Naive thymus-derived CD4-positive, alpha-beta T cell (primary cell): ENCODE data around the gene KSR1. TPM values are rescaled to one million over a fixed set of nuclear protein-coding genes. Genes with fewer than 3 reads are reported as not detected.

Source experiments
- ATAC-seq: fragments of 150-1000 bp; cut with Tn5 transposase; 2 replicates; pipeline ENCODE4 v1.10.0; 2021; ENCODE audit warnings: mild to moderate bottlenecking, moderate library complexity
- CTCF ChIA-PET: fragments of 350-600 bp; sonication (Branson Sonifier 250); formaldehyde crosslinking; loops from one replicate; lab custom pipeline; 2021; ENCODE audit warnings: antibody characterized with exemption; lab: Charles Lee
- POLR2A ChIA-PET: fragments of 350-600 bp; sonication (Branson Sonifier 250); formaldehyde crosslinking; loops from one replicate; lab custom pipeline; 2021; ENCODE audit warnings: antibody characterized with exemption, inconsistent platforms; lab: Charles Lee
- DNase-seq, 9 donors: peaks; one replicate each; pipeline versions ENCODE4 v3.0.0 to v3.0.0-alpha.2; 2020 to 2022; ENCODE audit warnings: mixed read lengths in 1 of 9
- H3K27ac ChIP-seq: one replicate; pipeline ENCODE4 v1.7.0; 2013; ENCODE audit warnings: mild to moderate bottlenecking, low read depth, low read length, moderate library complexity
- H3K27me3 ChIP-seq, 2 donors: one replicate each; pipeline ENCODE4 v1.7.0; 2013; ENCODE audit warnings: low read length in 2 of 2, mild to moderate bottlenecking in 2 of 2, moderate library complexity in 2 of 2; ENCODE audit not compliant: control insufficient read depth in 2 of 2, insufficient read depth in 2 of 2
- H3K36me3 ChIP-seq, 3 experiments: 1 replicate in 2 of 3; 2 replicates in 1 of 3; pipeline ENCODE4 v1.7.0; 2013; ENCODE audit warnings: low read length in 3 of 3, mild to moderate bottlenecking in 3 of 3, moderate library complexity in 1 of 3; ENCODE audit not compliant: insufficient read depth in 3 of 3, control insufficient read depth in 2 of 3
- H3K4me1 ChIP-seq, 2 donors: one replicate each; pipeline ENCODE4 v1.7.0; 2013; ENCODE audit warnings: low read length in 2 of 2, mild to moderate bottlenecking in 2 of 2, moderate library complexity in 1 of 2; ENCODE audit not compliant: control insufficient read depth in 2 of 2, insufficient read depth in 2 of 2
- H3K4me3 ChIP-seq: 2 replicates; pipeline ENCODE4 v1.7.0; 2013; ENCODE audit warnings: mild to moderate bottlenecking, low read length
- H3K9me3 ChIP-seq, 3 experiments: 1 replicate in 2 of 3; 2 replicates in 1 of 3; pipeline ENCODE4 v1.7.0; 2013; ENCODE audit warnings: low read length in 3 of 3; ENCODE audit not compliant: control insufficient read depth in 2 of 3
- H3K27ac Mint-ChIP-seq, 9 donors: one replicate each; pipeline ENCODE4 v1.8.0; 2020 to 2022; ENCODE audit warnings: mixed read lengths in 9 of 9, mild to moderate bottlenecking in 8 of 9, moderate library complexity in 5 of 9, inconsistent platforms in 2 of 9
- H3K27me3 Mint-ChIP-seq, 5 donors: one replicate each; pipeline ENCODE4 v1.8.0; 2021 to 2022; ENCODE audit warnings: mixed read lengths in 5 of 5, mild to moderate bottlenecking in 1 of 5
- H3K36me3 Mint-ChIP-seq, 5 donors: one replicate each; pipeline ENCODE4 v1.8.0; 2020 to 2022; ENCODE audit warnings: mixed read lengths in 5 of 5, mild to moderate bottlenecking in 3 of 5, inconsistent platforms in 1 of 5
- H3K4me1 Mint-ChIP-seq, 7 donors: one replicate each; pipeline ENCODE4 v1.8.0; 2020 to 2022; ENCODE audit warnings: mixed read lengths in 7 of 7, mild to moderate bottlenecking in 3 of 7, inconsistent platforms in 1 of 7
- H3K4me3 Mint-ChIP-seq, 10 donors: one replicate each; pipeline ENCODE4 v1.8.0; 2020 to 2022; ENCODE audit warnings: mild to moderate bottlenecking in 10 of 10, mixed read lengths in 10 of 10, moderate library complexity in 6 of 10, inconsistent platforms in 2 of 10
- H3K9me3 Mint-ChIP-seq, 11 donors: one replicate each; pipeline ENCODE4 v1.8.0; 2020 to 2022; ENCODE audit warnings: mixed read lengths in 11 of 11, mild to moderate bottlenecking in 4 of 11, inconsistent platforms in 1 of 11, moderate library complexity in 1 of 11
- intact Hi-C, 2 donors: fragments of 100-400 bp; cut with micrococcal nuclease; formaldehyde crosslinking; loops; one replicate each; pipeline ENCODE4 v1.15.1; 2023
- polyA plus RNA-seq, 2 donors: library from polyadenylated mRNA; unstranded; fragments of 300-500 nt; fragmentation: Illumina TruSeq; gene quantifications; one replicate each; pipeline ENCODE4 v1.2.3, GENCODE V29; 2021
- total RNA-seq, 6 experiments: library from RNA in 5 of 6; stranded (reverse) in 5 of 6; gene quantifications; 1 replicate in 5 of 6; 2 replicates in 1 of 6; pipeline ENCODE4 v1.2.3 and lab custom pipeline; 2021 to 2026

Gene KSR1
- total and polyA plus RNA-seq, 7 experiments from 2014 or later = 0.52 to 96.4 (median 23.3) TPM

- DNase-seq = no peak
- Mint-ChIP-seq H3K36me3 (no peaks in the 10 kb centered on the region), H3K9me3 (no peaks in the 10 kb centered on the region), H3K4me1 (peaks cover 0 to 49% (median 0%) of the 10 kb centered on the region in 7 donors), H3K27me3 (no peaks in the 10 kb centered on the region), H3K27ac (no peak overlapping the region), H3K4me3 (no peak overlapping the region)
- no peaks in the 10 kb centered on the region for H3K9me3 ChIP-seq
- H3K4me1 ChIP-seq = no peaks in the 10 kb centered on the region
- no peak for ATAC-seq
- H3K27ac ChIP-seq = no peak overlapping the region
- H3K36me3 ChIP-seq = no peaks in the 10 kb centered on the region
- POLR2A ChIA-PET = no interaction called here
- no peaks in the 10 kb centered on the region for H3K27me3 ChIP-seq
- H3K4me3 ChIP-seq = no peak overlapping the region
- intact Hi-C loops = no loop called here
- CTCF ChIA-PET = no interaction called here
These were observed 57.6 kb downstream of the KSR1 start for GRCh38 chr17:27513849-27514248.

DNA sequence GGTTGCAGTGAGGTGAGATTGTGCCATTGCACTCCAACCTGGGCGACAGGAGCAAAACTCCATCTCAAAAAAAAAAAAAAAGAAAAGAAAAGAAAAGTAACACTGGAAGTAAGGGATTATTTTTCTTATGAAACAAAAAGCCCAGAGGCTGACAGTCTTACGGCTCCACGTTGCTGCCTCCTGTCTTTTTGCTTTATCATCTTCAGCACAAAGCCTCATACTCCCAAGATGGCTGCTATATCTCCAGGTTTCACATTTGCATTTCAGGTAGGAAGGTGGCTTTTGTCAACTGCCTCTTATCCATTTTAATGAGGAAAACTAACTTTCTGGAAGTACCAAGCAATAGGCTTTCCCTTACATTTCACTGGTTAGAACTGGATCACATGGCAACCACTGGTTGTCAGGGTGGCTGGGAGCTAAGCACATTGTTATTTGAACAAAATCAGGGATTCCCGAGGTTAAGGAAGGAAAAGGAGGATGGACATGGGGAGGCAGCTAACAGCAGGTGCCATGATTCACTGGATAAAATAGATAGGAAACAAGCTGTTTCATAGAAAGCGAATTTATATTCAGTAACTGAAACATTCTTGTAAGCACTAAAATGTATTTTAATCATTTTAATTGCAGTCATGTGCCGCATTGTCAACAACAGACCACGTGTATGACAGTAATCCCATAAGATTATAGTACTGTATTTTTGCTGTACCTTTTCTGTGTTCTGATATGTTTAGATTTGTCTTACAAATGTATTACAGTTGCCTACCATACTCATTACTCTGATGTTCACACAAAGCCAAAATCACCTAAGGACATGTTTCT is 58.6 kb downstream of the KSR1 start:
- intact Hi-C loops = no loop called here
- H3K9me3 Mint-ChIP-seq = no peaks in the 10 kb centered on the region
- Histone ChIP-seq H3K27ac (no peak overlapping the region), H3K4me1 (no peaks in the 10 kb centered on the region), H3K36me3 (no peaks in the 10 kb centered on the region), H3K4me3 (no peak overlapping the region), H3K9me3 (no peaks in the 10 kb centered on the region), H3K27me3 (no peaks in the 10 kb centered on the region)
- no peak for ATAC-seq
- DNase-seq = no peak
- H3K4me3 Mint-ChIP-seq = no peak overlapping the region
- H3K27ac Mint-ChIP-seq = no peak overlapping the region
- H3K27me3 Mint-ChIP-seq = no peaks in the 10 kb centered on the region
- no peaks in the 10 kb centered on the region for H3K36me3 Mint-ChIP-seq
- CTCF ChIA-PET = no interaction called here
- peaks cover 0 to 57% (median 0%) of the 10 kb centered on the region in 7 donors for H3K4me1 Mint-ChIP-seq
- POLR2A ChIA-PET = no interaction called here

DNA sequence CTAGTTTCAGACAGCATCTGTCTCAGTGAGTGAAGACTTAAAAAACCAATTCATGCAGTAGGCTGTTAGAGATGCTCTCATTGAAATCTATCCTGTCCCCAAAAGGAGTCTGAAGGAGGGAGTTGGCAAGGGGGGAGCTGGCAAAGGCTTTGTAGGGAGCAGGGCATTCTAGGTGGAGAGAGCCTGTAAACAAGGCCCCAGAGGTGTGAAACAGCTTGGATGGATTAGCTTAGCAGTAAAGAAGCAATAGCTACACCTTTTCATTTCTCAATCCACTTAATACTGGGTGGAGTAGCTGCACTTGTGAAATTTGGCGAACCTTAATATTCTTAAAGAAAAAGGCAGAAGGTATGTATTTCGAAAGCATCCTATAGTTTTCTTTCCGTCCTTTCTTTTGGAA is 61.8 kb downstream of the KSR1 start:
- Mint-ChIP-seq H3K36me3 (no peaks in the 10 kb centered on the region), H3K4me1 (peaks cover 0 to 65% (median 0%) of the 10 kb centered on the region in 7 donors), H3K9me3 (no peaks in the 10 kb centered on the region), H3K27ac (no peak overlapping the region), H3K4me3 (no peak overlapping the region), H3K27me3 (no peaks in the 10 kb centered on the region)
- no peak for DNase-seq
- ChIA-PET POLR2A (no interaction called here), CTCF (no interaction called here)
- Histone ChIP-seq H3K4me3 (no peak overlapping the region), H3K36me3 (no peaks in the 10 kb centered on the region), H3K4me1 (no peaks in the 10 kb centered on the region), H3K27ac (no peak overlapping the region), H3K27me3 (no peaks in the 10 kb centered on the region), H3K9me3 (no peaks in the 10 kb centered on the region)
- no peak for ATAC-seq
- intact Hi-C loops = no loop called here

- no peaks in the 10 kb centered on the region for H3K27me3 Mint-ChIP-seq
- H3K9me3 Mint-ChIP-seq = no peaks in the 10 kb centered on the region
- no peaks in the 10 kb centered on the region for H3K27me3 ChIP-seq
- H3K36me3 ChIP-seq = no peaks in the 10 kb centered on the region
- H3K4me3 ChIP-seq = no peak overlapping the region
- CTCF ChIA-PET = no interaction called here
- POLR2A ChIA-PET = no interaction called here
- intact Hi-C loops = no loop called here
- H3K36me3 Mint-ChIP-seq = peaks cover 0 to 3% (median 0%) of the 10 kb centered on the region in 5 donors
- no peak overlapping the region for H3K27ac Mint-ChIP-seq
- no peak for ATAC-seq
- no peaks in the 10 kb centered on the region for H3K9me3 ChIP-seq
- H3K4me1 ChIP-seq = no peaks in the 10 kb centered on the region
- no peak overlapping the region for H3K4me3 Mint-ChIP-seq
- peaks cover 0 to 67% (median 2%) of the 10 kb centered on the region in 7 donors for H3K4me1 Mint-ChIP-seq
- no peak overlapping the region for H3K27ac ChIP-seq
- no peak for DNase-seq
These were observed 62.6 kb downstream of the KSR1 start for GRCh38 chr17:27518545-27519521.

DNA sequence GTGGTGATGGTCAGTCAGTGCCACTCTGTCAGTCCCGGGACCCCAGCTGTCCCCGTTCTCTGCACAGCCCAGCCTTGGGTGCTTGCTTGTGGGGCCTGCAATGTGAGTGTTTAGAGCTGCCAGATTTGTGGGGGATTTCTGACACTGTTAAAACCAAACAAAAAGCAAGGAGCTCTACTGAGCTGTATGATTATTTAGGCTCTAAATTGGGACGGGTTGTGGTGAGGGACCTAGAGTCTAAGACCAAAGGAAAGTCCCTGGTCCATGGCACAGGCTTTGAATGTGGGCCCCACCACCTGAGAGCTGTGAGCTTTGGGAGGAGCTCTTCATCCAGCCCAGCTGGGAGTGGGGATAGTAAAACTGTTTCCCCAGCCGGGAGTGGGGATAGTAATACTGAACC is 63.3 kb downstream of the KSR1 start:
- Histone ChIP-seq H3K4me1 (no peaks in the 10 kb centered on the region), H3K36me3 (no peaks in the 10 kb centered on the region), H3K27ac (no peak overlapping the region), H3K9me3 (no peaks in the 10 kb centered on the region), H3K27me3 (no peaks in the 10 kb centered on the region), H3K4me3 (no peak overlapping the region)
- ChIA-PET CTCF (no interaction called here), POLR2A (no interaction called here)
- no peak for DNase-seq
- Mint-ChIP-seq H3K9me3 (no peaks in the 10 kb centered on the region), H3K27ac (no peak overlapping the region), H3K4me1 (peaks cover 0 to 74% (median 9%) of the 10 kb centered on the region in 7 donors), H3K27me3 (no peaks in the 10 kb centered on the region), H3K36me3 (peaks cover 0 to 5% (median 0%) of the 10 kb centered on the region in 5 donors), H3K4me3 (no peak overlapping the region)
- intact Hi-C loops = no loop called here
- no peak for ATAC-seq

GRCh38 chr17:27520491-27521185 is 64.4 kb downstream of the KSR1 start:
- no peak overlapping the region for H3K27ac ChIP-seq
- DNase-seq (no peak), ATAC-seq (no peak)
- no peaks in the 10 kb centered on the region for H3K27me3 ChIP-seq
- Mint-ChIP-seq H3K36me3 (peaks cover 0 to 5% (median 0%) of the 10 kb centered on the region in 5 donors), H3K9me3 (no peaks in the 10 kb centered on the region), H3K4me1 (peaks cover 0 to 80% (median 13%) of the 10 kb centered on the region in 7 donors), H3K27ac (no peak overlapping the region), H3K4me3 (peak overlapping the region in 1 of 10 donors; percentile 42), H3K27me3 (no peaks in the 10 kb centered on the region)
- H3K9me3 ChIP-seq = no peaks in the 10 kb centered on the region
- intact Hi-C loops = no loop called here
- no peak overlapping the region for H3K4me3 ChIP-seq
- POLR2A ChIA-PET = interaction anchor here (0.5 kb wide), 1 partner anchor 351 kb away, joined by 3 read pairs; no protein-coding TSS in a partner anchor
- H3K36me3 ChIP-seq = no peaks in the 10 kb centered on the region
- CTCF ChIA-PET = no interaction called here
- no peaks in the 10 kb centered on the region for H3K4me1 ChIP-seq
